Natural killer cell (primary cell): ENCODE measurements around the gene TTF2. TPM values are rescaled to one million over a fixed set of nuclear protein-coding genes. Genes with fewer than 3 reads are reported as not detected.
A peak's percentile ranks its signal among the peaks of the same experiment; 100 is the strongest.
"Not testable (repeated sequence)": the region's sequence is repeated elsewhere in the genome, so short reads cannot be mapped to it uniquely, and the experiment has no call there.

Source experiments
- ATAC-seq, 3 donors: fragments of 150-1000 bp in 2 of 3; fragments of 200-7000 bp in 1 of 3; cut with Tn5 transposase; 1 replicate in 1 of 3; 2 replicates in 2 of 3; pipeline ENCODE4 v1.10.0; 2021; ENCODE audit warnings: mild to moderate bottlenecking in 2 of 3, moderate library complexity in 2 of 3
- DNase-seq, 2 donors: peaks; one replicate each; pipeline versions ENCODE4 v3.0.0 to v3.0.0-alpha.2; 2013 to 2021; ENCODE audit warnings: mixed read lengths in 1 of 2
- H3K27ac ChIP-seq: one replicate; pipeline ENCODE4 v1.5.1; 2013; ENCODE audit warnings: mild to moderate bottlenecking, low read length
- H3K27me3 ChIP-seq: one replicate; pipeline ENCODE4 v1.6.1; 2013; ENCODE audit warnings: low read length; ENCODE audit not compliant: control insufficient read depth, insufficient read depth
- H3K36me3 ChIP-seq: one replicate; pipeline ENCODE4 v1.6.1; 2013; ENCODE audit warnings: low read length; ENCODE audit not compliant: control insufficient read depth, insufficient read depth
- H3K4me1 ChIP-seq: one replicate; pipeline ENCODE4 v1.6.1; 2013; ENCODE audit warnings: low read length; ENCODE audit not compliant: control insufficient read depth, insufficient read depth
- H3K4me3 ChIP-seq: one replicate; pipeline ENCODE4 v1.5.1; 2013; ENCODE audit warnings: low read length
- H3K9me3 ChIP-seq: one replicate; pipeline ENCODE4 v1.6.1; 2013; ENCODE audit warnings: low read length; ENCODE audit not compliant: control insufficient read depth, insufficient read depth
- H3K27ac Mint-ChIP-seq, 2 donors: one replicate each; pipeline ENCODE4 v1.8.0; 2022; ENCODE audit warnings: mild to moderate bottlenecking in 2 of 2, mixed read lengths in 2 of 2, moderate library complexity in 1 of 2
- H3K27me3 Mint-ChIP-seq, 2 donors: one replicate each; pipeline ENCODE4 v1.8.0; 2022; ENCODE audit warnings: low read depth in 2 of 2, mixed read lengths in 2 of 2
- H3K36me3 Mint-ChIP-seq: one replicate; pipeline ENCODE4 v1.8.0; 2022; ENCODE audit warnings: mixed read lengths
- H3K4me1 Mint-ChIP-seq, 2 donors: one replicate each; pipeline ENCODE4 v1.8.0; 2022; ENCODE audit warnings: mixed read lengths in 2 of 2
- H3K4me3 Mint-ChIP-seq: one replicate; pipeline ENCODE4 v1.8.0; 2022; ENCODE audit warnings: mild to moderate bottlenecking, moderate library complexity, mixed read lengths
- H3K9me3 Mint-ChIP-seq, 2 donors: one replicate each; pipeline ENCODE4 v1.8.0; 2022; ENCODE audit warnings: mixed read lengths in 2 of 2
- WGBS: methylation state at CpG from one replicate; pipeline ENCODE4 v1.1.7; 2013; ENCODE audit warnings: missing lambda C conversion rate; ENCODE audit not compliant: insufficient coverage; 5-methylcytosine and 5-hydroxymethylcytosine counted together
- intact Hi-C: fragments of 100-400 bp; cut with micrococcal nuclease; formaldehyde crosslinking; loops from one replicate; pipeline ENCODE4 v1.14.2; 2022
- total RNA-seq, 4 donors: library from RNA; stranded (reverse); fragments of 120-200 nt in 1 of 4; gene quantifications; one replicate each; pipeline versions ENCODE4 v1.2.3 to v1.2.4, GENCODE V29; 2013 to 2022
- TF ChIP-seq, protein P1 (sequence below): fragments of 200-600 bp; IDR thresholded peaks from one replicate; pipeline ENCODE4 v1.8.0; 2022; ENCODE audit warnings: antibody characterized with exemption

The TTF2 gene
- total RNA-seq, 3 donors from 2014 or later (not counting 1 experiment from before 2014, with no cell fraction given), result 17.9 to 24.7 (median 23.9) TPM

- no peak overlapping the region for H3K27ac ChIP-seq
- TF ChIP-seq, protein P1, sequence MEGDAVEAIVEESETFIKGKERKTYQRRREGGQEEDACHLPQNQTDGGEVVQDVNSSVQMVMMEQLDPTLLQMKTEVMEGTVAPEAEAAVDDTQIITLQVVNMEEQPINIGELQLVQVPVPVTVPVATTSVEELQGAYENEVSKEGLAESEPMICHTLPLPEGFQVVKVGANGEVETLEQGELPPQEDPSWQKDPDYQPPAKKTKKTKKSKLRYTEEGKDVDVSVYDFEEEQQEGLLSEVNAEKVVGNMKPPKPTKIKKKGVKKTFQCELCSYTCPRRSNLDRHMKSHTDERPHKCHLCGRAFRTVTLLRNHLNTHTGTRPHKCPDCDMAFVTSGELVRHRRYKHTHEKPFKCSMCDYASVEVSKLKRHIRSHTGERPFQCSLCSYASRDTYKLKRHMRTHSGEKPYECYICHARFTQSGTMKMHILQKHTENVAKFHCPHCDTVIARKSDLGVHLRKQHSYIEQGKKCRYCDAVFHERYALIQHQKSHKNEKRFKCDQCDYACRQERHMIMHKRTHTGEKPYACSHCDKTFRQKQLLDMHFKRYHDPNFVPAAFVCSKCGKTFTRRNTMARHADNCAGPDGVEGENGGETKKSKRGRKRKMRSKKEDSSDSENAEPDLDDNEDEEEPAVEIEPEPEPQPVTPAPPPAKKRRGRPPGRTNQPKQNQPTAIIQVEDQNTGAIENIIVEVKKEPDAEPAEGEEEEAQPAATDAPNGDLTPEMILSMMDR, result no peak
- intact Hi-C loops, result no loop called here
- DNase-seq (no peak), ATAC-seq (no peak)
- no peaks in the 10 kb centered on the region for H3K9me3 ChIP-seq
- H3K4me1 Mint-ChIP-seq, result peaks cover 0 to 6% of the 10 kb centered on the region in 2 donors
- no peaks in the 10 kb centered on the region for H3K36me3 Mint-ChIP-seq
- H3K4me1 ChIP-seq, result peaks cover 7% of the 10 kb centered on the region
- no peak overlapping the region for H3K4me3 ChIP-seq
- H3K27me3 Mint-ChIP-seq, result no peaks in the 10 kb centered on the region
- no peak overlapping the region for H3K27ac Mint-ChIP-seq
- no peaks in the 10 kb centered on the region for H3K9me3 Mint-ChIP-seq
- 96% methylated on average over 12 of the region's 13 CpGs for WGBS
- H3K36me3 ChIP-seq, result no peaks in the 10 kb centered on the region
- H3K27me3 ChIP-seq, result no peaks in the 10 kb centered on the region
- H3K4me3 Mint-ChIP-seq, result no peak overlapping the region
Measured at GRCh38 chr1:117116090-117116783, 56.1 kb downstream of the TTF2 start.

DNA sequence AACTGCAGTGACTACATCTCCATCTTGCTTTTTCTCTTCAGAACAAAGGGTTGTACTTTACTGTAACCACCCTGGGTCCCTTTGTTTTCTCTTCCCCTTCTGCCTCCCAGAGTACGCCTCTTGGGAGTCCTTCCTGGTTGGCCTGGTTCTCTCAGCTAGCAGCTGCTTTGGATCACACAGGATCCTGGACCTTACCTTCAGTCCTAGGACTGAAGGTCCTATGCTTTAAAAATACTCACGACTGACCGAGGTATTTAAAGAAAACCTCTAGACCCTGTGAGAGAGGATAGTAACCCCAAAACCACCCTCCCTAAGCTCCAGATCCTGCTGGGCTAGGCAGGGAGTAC lies 56.6 kb downstream of the TTF2 start:
- DNase-seq (no peak), ATAC-seq (no peak)
- Mint-ChIP-seq H3K36me3 (no peaks in the 10 kb centered on the region), H3K4me3 (no peak overlapping the region), H3K9me3 (no peaks in the 10 kb centered on the region), H3K27me3 (no peaks in the 10 kb centered on the region), H3K27ac (no peak overlapping the region), H3K4me1 (peaks cover 0 to 10% of the 10 kb centered on the region in 2 donors)
- Histone ChIP-seq H3K36me3 (no peaks in the 10 kb centered on the region), H3K4me1 (peaks cover 8% of the 10 kb centered on the region), H3K4me3 (no peak overlapping the region), H3K27me3 (no peaks in the 10 kb centered on the region), H3K27ac (no peak overlapping the region), H3K9me3 (no peaks in the 10 kb centered on the region)
- TF ChIP-seq, protein P1, result no peak
- 96% methylated on average over 3 of the region's 3 CpGs for WGBS
- intact Hi-C loops, result no loop called here

GRCh38 chr1:117117697-117118096 lies 57.6 kb downstream of the TTF2 start:
- H3K27me3 Mint-ChIP-seq, result peaks cover 0 to 1% of the 10 kb centered on the region in 2 donors
- intact Hi-C loops, result no loop called here
- H3K4me3 ChIP-seq, result no peak overlapping the region
- H3K27ac Mint-ChIP-seq, result no peak overlapping the region
- WGBS, result 96% methylated on average over 2 of the region's 2 CpGs
- no peaks in the 10 kb centered on the region for H3K36me3 Mint-ChIP-seq
- DNase-seq (no peak), ATAC-seq (no peak)
- H3K9me3 ChIP-seq, result no peaks in the 10 kb centered on the region
- peaks cover 15% of the 10 kb centered on the region for H3K4me1 ChIP-seq
- H3K27ac ChIP-seq, result no peak overlapping the region
- TF ChIP-seq, protein P1, result no peak
- no peaks in the 10 kb centered on the region for H3K27me3 ChIP-seq
- no peaks in the 10 kb centered on the region for H3K36me3 ChIP-seq
- H3K9me3 Mint-ChIP-seq, result no peaks in the 10 kb centered on the region
- H3K4me3 Mint-ChIP-seq, result no peak overlapping the region
- peaks cover 3 to 15% of the 10 kb centered on the region in 2 donors for H3K4me1 Mint-ChIP-seq

DNA sequence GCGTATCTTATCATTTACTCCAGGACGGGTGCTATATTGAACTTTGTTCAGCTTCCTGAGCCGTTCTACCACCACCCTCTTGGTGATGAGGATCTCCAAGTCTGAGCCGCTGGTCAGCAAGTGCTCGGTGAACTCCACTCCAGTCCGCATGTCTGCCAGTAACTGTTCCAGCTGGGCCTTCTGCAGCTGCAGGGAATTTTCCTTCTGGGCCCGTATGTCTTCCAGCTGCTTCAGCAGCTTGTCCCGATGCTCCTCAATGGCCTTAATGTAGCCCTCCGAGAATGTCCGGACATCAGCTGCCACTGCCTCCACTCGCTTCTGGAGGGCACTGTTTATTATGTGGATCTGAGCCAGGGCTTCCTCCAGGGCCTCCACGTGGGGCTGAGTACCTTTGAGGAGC lies 58.0 kb downstream of the TTF2 start:
- Mint-ChIP-seq H3K4me3 (no peak overlapping the region), H3K9me3 (no peaks in the 10 kb centered on the region), H3K27me3 (peaks cover 0 to 2% of the 10 kb centered on the region in 2 donors), H3K36me3 (no peaks in the 10 kb centered on the region), H3K4me1 (peaks cover 5 to 16% of the 10 kb centered on the region in 2 donors), H3K27ac (no peak overlapping the region)
- DNase-seq (no peak), ATAC-seq (no peak)
- intact Hi-C loops, result no loop called here
- H3K4me3 ChIP-seq, result no peak overlapping the region
- TF ChIP-seq, protein P1, result no peak
- H3K9me3 ChIP-seq, result no peaks in the 10 kb centered on the region
- H3K27ac ChIP-seq, result no peak overlapping the region
- H3K36me3 ChIP-seq, result no peaks in the 10 kb centered on the region
- H3K27me3 ChIP-seq, result no peaks in the 10 kb centered on the region
- WGBS, result 97% methylated on average over 12 of the region's 12 CpGs
- H3K4me1 ChIP-seq, result peaks cover 16% of the 10 kb centered on the region

GRCh38 chr1:117119144-117119543 lies 59.0 kb downstream of the TTF2 start:
- WGBS, result 88% methylated on average over 10 of the region's 10 CpGs
- peak overlapping the region; percentile 13 for H3K4me3 Mint-ChIP-seq
- H3K9me3 ChIP-seq, H3K27me3 ChIP-seq, intact Hi-C loops, H3K36me3 ChIP-seq, DNase-seq, H3K27ac Mint-ChIP-seq, H3K9me3 Mint-ChIP-seq, H3K27me3 Mint-ChIP-seq, H3K36me3 Mint-ChIP-seq, H3K27ac ChIP-seq, H3K4me3 ChIP-seq, ATAC-seq: not testable (repeated sequence)
- H3K4me1 ChIP-seq, result peaks cover 16% of the 10 kb centered on the region
- peaks cover 5 to 16% of the 10 kb centered on the region in 2 donors for H3K4me1 Mint-ChIP-seq
